HuH-7.5 (cell line): ENCODE data around the gene KCNJ3.
A peak's percentile ranks its signal among the peaks of the same experiment; 100 is the strongest.

Experiments
- DNase-seq: peaks from one replicate; pipeline ENCODE4 v3.0.0; 2011; ENCODE audit warnings: low spot score

The KCNJ3 gene, protein sequence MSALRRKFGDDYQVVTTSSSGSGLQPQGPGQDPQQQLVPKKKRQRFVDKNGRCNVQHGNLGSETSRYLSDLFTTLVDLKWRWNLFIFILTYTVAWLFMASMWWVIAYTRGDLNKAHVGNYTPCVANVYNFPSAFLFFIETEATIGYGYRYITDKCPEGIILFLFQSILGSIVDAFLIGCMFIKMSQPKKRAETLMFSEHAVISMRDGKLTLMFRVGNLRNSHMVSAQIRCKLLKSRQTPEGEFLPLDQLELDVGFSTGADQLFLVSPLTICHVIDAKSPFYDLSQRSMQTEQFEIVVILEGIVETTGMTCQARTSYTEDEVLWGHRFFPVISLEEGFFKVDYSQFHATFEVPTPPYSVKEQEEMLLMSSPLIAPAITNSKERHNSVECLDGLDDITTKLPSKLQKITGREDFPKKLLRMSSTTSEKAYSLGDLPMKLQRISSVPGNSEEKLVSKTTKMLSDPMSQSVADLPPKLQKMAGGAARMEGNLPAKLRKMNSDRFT

DNA sequence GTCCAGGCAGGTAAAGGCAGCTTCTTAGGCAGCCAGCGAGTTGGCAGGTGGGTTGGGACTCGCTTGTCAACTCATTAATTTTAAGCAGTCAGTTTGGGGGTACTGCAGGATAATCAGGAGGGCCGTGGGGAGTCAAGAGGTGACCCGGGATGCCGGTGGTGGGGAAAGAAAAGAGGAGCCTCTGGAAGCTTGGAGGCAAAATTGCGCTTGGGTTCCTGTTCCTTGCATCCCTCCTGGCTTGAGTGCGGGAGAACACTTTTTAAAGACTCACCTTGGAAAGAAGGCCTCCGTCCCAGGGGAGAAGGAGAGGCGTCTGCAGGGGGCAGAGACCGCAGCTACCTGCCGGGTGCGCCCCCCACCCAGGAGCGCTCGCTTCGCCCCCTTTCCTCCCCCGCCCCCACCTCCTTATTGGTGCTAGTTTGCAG is at the start of gene KCNJ3:
TSS of gene KCNJ3 (plus strand) at position 400 of the 425 bp plus-strand sequence. CDS start 81 bp downstream, outside the sequence.
- no peak for DNase-seq

DNA sequence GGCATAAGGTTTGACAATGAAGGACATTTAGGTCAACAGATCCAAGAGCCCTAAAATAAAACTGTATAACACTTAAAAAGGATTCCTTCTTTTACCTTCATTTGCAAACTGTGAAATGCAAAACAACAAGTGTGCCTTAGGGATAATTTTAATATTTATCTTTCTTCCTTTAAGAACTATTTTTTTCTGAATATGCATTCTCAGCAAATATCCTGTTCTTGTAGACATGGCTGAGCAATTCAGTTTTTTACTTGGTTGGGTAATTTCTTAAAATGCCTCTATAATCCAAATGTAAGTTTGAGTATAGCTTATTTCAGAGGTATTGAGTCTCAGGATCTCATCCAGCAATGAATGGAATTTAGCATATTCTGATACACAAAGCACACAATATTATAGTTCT is 43.0 kb upstream of the KCNJ3 start:
- no peak for DNase-seq

DNA sequence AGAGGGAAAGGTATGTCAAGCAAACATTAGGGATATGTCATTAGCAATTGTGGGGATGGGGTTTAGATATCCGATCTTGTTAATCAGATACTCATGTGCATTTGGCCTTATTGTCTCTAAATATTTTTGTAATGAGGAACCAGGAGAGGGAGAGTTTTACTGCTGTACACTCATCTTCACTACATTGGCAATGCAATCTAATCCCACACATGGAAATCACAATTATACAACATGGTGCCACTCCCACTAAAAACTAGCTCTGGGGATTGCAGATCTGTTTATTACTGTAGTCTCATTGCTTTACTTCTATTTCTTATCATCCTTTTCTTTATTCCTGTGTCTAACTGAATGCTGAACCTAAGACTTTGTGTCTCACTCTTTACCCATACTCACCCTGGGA is 39.6 kb upstream of the KCNJ3 start:
- no peak for DNase-seq

DNA sequence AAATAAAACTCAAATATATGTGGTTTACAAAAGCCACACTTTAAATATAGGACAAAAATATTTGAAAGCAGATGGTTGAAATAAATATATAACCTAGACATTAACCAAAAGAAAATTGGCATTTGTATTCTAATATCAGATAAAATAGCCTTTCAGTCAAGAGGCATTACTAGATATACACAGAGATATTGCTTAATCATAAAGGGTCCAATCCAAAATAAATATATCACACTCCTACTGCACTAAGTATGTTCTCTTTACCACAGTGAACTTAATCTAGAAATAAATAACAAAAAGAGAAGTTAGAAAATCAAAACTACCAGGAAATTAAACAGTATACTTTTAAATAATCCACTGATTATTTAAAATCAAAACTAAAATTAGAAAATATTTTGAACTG is 34.2 kb upstream of the KCNJ3 start:
- no peak for DNase-seq

DNA sequence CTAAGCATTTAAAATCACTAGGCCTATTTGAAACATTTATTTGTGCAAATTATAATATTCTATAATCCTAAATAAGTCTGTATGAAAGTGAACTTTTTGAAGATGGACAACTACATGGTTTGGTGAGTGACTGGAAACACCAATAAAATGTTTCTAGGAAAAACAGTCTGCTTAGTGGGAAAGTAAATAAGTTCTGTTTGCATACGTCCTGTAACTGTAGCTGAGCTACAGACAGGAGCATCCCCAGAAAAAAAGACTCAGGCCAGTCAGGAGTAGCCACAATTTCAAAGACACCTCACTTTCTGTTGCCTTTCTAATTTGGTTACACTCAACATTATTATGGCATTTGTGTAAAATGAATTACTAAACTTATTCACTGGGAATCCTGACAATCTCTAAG is 28.4 kb upstream of the KCNJ3 start:
- DNase-seq: no peak

DNA sequence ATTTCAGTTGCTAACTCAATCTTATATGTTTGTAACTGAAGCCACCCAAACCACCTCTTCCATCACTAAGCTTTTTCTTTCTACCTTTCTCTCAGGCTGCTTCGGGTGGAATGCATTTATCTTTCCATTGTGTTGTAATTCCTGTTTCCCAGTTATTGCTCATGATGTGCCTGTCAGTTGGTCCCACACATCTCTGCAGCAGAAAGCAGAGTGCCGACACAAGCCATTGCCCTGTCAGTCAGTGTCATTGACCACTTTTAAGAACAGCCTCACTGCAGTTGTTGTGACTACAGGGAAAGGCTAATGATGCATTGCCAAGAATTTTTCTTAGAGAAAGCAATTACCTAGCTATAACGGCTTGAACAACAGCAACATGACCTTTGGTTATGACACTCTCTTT is 24.8 kb upstream of the KCNJ3 start:
- no peak for DNase-seq

DNA sequence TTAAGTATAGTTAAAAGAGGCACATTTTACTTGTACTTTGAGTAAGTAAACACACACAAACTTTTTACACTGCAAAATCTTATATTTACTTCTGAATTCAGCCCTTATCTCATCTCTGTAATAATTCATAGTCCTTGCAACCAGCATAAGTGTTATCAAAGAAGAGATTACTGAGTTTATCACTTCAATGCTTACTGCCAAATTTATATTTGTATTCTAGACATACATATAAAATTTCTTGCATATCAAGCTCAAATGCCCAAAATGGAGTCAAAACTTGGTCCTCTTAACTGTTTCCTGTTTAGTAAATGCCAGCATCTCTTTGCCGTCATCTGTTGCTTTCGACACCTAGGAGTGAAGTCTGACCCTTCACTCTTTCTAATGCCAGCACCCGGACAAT is 21.1 kb upstream of the KCNJ3 start:
- DNase-seq: no peak

DNA sequence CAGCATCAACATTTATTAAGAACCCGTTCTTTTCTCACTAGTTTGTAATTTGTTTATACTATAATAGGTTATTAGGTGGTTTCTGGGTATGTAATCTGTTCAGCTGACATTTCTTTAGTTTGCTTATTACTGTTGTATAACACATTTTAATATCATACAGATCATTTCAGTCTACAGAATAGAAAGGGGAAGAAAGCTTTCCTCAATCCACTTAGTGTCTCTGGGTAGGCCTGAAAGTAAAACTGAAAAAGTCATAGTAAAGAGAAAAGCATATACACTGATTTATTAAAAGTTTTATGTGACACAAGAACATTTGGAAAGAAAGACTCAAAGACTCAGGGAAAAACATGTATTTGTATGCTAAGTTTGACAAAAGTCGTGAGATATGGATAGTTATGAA is 16.8 kb upstream of the KCNJ3 start:
- DNase-seq: no peak

DNA sequence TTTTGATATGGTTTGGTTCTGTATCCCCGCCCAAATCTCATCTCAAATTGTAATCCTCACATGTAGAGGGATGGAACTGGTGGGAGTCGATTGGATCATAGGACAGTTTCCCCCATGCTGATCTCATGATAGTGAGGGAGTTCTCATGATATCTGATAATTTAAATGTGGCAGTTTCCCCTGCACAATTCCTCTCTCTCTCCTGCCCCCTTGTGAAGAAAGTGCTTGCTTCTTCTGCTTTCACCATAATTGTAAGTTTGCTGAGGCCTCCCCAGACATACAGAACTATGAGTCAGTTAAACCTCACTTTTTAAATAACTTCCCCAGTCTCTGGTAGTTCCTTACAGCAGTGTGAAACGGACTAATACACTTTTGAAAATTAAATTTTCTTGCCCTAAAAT is 12.3 kb upstream of the KCNJ3 start:
- DNase-seq: no peak

DNA sequence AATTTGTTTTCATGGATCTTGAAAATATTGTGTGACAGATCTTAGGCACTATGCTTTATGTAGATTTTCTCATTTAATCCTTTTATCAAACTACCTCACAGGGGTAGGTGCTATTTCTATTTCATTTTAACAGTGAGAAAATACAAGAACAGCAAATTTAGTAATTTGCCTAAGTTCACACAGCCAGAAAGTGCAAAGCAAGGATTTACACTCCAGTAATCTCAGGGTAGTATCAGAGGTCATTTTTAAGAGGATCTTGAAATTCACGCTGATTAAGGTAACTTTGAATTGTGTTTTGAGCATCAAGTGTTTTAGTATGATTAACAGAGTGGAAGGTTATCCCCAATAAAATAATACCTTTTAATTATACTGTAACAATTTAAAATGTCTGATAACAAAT is 10.1 kb upstream of the KCNJ3 start:
- no peak for DNase-seq

DNA sequence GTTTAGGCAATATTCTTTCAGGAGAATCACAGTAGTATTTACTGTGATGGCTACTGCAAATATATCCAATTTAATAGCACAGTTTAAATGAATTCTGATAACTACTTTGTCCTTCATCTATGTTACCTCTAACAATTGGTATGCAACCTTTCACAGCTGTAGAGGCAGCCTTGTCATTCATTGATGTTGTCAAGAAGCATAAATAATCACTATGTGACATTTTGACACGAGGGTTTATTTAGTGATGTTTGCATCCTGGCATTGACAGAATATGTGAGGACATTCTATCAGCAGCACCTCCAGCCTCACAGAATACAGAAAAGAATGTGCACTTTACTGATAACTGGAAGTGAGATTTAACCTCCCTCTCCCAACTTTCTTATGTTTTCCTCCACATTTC is 9.3 kb upstream of the KCNJ3 start:
- no peak for DNase-seq

DNA sequence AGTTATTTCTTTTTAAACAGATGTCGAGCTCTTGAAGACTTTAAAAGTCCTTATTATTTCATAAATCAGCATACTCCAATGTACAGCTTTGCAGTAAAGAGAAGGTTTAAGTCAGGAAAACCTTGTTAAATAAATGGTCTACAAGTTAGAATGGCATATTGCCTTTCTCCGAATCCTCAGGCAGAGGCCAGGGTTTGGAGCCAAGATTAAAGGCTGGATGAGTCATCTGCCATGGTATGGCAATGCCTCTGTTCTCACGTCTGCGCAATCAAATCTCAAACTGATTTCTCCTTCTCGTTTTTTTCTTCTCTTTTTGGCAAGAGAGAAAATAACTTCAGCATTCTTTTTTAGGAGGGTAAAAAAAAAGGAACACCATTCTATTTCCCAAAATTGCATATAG is 5.6 kb upstream of the KCNJ3 start:
- DNase-seq: no peak

DNA sequence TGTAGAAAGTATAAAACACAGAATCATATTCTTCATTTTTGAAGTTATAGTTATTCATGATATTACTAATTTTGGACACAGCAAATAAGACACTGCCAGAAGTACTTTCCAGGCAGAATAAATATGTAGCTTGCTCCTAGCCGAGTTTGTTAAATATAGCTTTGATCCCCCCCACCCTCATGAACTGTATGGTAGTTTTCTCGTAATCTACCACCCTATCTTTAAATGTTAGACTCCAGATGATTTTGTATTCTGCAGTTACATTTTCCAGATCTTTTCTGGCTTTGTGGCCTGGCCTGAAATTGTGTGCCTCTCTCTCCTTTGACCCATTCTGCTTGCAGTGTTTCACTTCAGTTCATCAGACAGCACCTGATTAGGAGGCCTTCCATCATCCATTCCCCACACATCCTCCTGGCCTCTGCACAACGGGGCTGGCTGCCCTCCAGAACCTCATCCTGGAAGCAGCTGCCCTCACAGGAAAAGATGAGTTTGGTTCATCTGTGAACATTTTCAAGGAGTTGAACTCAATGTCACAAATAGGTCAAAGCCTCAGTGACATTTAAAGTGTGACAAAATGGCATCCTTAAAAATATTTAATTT is 4.7 kb upstream of the KCNJ3 start:
- DNase-seq: no peak

DNA sequence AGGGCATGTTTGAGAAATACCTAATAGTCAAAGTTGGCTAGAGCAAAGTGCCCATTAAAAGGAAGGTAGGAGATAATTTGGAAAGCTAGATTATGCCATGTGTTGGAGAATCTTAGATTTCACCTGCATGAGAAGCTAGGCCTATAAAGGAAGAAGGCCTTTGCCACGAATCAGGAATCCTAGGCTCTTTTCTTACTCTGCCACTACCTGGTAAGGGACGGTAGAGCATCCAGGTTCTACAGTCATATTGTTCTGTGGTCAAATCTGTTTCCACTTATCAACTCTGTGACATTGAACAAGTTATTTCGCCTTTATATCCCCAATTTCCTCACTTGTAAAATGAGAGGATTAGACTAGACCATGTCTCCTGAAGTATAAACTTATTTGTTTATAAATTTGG is 3.6 kb upstream of the KCNJ3 start:
- no peak for DNase-seq

DNA sequence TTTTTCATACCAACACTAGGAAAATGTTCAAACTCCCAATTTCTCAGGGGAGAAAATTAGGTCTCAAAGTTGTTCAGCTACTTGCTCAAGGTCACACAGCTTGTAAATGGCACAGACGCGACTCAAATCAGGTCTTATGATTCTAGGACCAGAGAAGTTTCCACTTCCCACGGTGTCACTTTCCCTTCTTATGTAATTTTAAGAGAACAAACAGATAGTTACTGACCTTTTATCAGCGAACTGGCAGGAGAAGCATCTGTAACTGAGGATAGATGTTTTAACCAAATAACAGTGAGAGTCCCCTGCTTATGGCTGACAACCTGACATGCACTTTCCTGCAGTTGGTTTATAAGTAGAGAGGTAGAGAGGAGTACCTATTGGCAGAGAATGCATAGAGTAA is 2.1 kb upstream of the KCNJ3 start:
- no peak for DNase-seq

DNA sequence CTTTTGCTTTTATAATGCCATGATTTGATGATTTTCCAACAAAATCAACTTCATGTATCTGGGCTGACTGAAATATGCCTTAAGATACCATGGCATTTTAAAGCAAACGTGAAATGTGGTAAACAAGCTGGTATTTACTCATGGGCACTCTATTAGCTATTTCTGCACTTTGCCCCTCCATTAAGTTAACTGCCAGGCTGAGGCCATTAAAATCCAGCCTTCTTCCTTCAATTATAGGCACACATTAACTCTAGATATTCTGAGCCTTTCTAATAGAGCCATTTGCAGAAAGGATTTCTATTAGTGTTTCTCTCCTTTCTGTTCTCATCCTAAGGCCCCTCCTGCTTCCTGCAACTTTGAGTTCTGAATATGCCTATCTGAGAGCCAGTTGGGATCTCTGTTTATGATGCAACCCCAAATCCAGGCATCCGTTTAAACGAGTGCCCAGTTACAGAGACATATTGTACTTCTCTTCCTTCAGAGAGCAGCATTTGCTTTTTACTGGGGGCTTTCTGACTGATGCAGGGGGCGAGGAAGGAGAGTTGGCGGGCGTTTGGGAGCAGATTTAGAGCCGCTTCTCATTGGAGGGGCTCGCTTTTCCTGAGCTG is 1.6 kb upstream of the KCNJ3 start:
- no peak for DNase-seq

DNA sequence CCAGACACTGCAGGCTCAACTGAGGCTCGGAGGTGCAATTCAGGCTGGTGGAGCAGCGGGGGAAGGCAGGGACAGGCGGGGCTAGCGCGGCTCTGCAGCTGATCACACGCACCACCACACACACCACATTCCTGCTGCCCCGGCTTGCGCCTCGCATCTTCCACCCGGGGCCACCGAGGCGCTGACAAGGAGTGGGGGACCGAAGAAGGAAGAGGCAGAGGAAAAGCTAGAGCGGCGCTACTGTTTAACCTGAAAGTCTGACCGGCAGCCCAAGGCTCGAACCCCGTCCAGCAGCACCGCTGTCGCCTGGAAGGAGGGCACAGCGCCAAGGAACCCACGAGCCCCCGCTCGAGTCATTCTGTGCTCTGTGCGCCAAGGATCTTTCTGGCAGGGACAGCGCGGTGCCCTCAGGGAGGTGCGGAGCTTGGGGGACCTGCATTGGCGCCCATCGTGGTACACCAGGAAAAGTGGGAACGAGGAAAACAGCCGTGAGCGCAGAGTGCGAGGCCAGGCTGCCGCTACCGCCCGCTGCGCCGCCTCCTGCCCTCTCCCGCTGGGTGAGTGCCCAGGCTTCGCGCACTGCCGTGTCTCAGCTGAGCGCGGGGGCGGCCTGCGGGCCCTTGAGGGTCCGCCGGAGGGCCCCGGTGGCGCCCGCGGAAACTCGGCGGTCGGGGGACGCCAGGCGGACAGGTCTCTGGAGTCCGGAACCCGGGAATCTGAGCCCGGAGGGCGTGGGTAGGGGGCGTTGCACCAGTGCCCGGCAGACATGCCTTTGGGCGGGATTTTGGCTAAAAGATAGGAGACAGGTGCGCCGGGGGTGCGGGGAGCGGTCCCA is 860 bp upstream of the KCNJ3 start:
- DNase-seq: peak; percentile 42

DNA sequence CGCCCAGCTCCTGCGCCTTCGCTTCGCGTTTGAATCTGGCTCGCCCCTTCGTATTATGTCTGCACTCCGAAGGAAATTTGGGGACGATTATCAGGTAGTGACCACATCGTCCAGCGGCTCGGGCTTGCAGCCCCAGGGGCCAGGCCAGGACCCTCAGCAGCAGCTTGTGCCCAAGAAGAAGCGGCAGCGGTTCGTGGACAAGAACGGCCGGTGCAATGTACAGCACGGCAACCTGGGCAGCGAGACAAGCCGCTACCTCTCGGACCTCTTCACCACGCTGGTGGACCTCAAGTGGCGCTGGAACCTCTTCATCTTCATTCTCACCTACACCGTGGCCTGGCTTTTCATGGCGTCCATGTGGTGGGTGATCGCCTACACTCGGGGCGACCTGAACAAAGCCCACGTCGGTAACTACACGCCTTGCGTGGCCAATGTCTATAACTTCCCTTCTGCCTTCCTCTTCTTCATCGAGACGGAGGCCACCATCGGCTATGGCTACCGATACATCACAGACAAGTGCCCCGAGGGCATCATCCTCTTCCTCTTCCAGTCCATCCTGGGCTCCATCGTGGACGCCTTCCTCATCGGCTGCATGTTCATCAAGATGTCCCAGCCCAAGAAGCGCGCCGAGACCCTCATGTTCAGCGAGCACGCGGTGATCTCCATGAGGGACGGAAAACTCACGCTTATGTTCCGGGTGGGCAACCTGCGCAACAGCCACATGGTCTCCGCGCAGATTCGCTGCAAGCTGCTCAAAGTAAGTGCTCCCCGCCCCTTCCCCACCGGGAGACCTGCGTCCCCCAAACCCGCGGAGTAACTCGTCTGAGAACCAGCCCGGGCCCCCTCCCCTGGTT is 453 bp downstream of the KCNJ3 start:
- no peak for DNase-seq

DNA sequence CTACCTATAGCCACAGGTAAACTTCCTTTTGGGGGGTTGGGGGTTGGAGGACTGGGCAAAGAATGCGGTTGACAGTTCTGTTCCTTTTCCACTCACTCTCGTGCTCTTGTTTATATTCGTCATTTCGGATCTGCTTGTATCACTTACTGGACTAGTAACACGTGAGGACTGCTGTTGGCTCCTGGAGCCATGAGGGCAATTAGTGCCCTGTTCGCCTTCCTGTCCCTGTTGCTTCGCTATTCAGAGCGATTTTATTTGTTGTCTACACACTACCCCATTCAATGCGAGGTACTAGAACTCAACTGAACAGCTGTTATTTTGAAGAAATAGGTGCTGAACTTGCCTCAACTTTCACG is 1.1 kb downstream of the KCNJ3 start:
- no peak for DNase-seq

DNA sequence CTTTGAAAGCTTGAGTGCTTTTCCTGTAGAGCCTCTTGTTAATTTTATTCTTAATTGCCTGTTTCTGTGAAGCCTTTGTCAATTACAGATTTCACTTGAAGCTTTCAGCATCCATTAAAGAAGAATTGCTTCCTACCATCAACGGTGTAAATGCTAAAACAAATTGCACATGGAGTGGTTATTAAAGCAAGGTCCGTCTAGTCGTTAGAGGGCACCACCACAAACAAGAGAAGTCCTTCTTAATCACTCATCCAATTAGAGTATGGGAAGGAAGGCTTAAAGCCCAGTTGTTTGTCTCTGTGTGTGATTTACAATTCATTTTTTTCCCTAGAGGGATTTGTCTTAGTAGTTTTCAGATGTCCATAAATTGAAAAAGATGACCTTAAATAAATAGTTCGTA is 1.6 kb downstream of the KCNJ3 start:
- DNase-seq: no peak

DNA sequence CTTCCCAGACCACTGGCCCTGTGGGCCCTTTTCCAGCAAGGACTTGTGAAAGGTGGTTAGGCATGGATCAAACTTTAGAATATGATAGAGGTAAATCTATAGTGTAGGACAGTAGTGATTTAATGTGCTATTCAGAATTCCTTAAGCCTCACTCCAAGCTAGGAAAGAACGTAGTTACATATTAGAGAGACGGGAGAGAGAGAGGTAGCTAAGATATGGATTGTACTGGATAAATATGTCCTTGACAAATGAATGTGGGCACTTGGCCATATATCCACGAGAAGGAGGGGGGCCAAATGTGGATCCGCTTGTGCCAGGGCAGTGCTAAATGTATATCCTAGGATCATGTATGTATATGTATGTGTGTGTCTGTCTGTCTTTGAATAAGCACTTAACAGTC is 6.5 kb downstream of the KCNJ3 start:
- no peak for DNase-seq

DNA sequence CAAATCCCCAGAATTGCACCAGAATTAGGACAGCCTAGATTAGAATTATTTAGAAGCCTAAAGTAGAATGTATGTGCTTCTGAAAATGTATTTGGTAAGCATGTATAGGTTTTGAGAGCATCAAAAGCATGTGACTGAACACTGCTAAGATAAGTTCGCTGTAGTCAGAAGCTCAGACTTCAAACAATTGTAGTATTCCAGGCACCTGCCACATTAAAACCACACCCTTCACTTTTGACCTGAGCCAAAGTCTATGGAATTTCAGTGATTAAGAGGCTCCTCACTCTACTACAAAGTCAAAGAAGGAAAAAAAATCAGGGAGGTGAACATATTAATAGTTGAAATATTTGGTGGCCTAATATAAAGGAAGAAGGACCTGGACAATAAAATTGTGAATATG is 8.2 kb downstream of the KCNJ3 start:
- no peak for DNase-seq
